GM18858 (cell line): ENCODE results near the gene STX18.
"Not testable (repeated sequence)": the region's sequence is repeated elsewhere in the genome, so short reads cannot be mapped to it uniquely, and the experiment has no call there.

Source experiments
- ATAC-seq: cut with Tn5 transposase; IDR thresholded peaks from one replicate; pipeline ENCODE4 v1.9.1; 2021; ENCODE audit not compliant: unreplicated experiment

STX18 gene

DNA sequence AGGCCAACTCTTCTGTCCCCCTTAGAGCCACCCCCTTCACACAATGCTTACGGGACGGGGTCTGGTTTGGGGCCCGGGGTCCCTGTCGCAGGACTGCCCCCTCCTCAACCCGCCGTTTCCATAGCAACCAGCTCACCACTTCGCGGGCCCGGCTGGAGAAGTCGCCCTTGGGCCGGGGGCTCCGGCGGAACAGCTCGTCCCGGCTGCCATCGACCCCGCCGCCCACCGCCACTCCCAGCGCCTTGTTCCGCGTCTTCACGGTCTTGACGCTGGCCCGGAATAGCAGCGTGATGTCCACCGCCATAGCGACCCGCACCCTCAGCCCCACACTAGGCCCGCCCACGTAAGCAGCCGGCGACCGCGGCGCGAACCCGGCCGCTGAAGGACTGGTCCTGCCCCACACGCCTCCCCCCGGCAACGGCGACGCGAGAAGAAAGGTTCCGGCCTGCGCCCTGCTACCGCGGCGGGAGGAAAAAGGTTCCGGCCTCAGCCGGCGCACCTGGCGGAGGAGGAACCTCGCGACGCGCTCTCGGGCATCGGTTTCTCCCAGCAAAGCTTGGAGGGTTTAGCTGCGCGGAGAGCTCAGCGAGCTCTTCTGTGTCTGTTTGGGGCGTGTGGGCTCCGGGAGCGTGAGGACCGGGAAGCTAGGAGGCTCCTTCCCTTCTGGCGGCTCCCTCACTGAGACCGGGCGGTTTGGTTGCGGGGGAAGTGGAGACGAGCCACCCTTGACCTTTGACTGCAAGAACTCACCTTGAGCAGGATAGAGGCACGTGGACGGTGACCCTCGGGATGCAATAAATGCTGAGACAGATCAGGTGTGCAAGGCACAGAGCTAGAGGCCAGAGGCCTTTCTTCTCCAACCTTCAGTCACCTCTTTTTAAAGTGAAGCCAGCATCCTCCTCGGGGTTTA lies at the start of gene STX18:
Gene STX18 (minus strand): TSS at position 388 of the 910 bp plus-strand sequence. CDS start 84 bp downstream, at position 304.
- ATAC-seq = peak; percentile 71

DNA sequence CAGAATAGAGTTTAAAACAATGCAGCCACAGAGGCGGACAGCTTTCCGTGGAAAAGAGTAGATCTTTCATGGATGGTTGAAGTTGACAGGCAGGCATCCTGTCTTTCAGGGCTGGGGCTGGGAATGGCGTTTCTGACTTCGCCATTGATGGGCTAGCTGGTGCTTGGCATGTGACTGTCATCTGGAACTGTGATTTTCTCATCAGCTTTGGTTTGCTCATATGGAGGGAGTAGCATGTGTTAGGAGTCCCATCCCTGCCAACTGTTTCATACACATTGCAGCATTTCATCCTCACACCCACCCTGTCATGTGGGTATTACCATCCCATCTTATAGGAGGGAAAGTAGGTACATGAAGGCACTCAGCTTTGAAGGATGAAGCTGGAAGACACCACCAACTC lies 49.2 kb upstream of the STX18 start:
- no peak for ATAC-seq

DNA sequence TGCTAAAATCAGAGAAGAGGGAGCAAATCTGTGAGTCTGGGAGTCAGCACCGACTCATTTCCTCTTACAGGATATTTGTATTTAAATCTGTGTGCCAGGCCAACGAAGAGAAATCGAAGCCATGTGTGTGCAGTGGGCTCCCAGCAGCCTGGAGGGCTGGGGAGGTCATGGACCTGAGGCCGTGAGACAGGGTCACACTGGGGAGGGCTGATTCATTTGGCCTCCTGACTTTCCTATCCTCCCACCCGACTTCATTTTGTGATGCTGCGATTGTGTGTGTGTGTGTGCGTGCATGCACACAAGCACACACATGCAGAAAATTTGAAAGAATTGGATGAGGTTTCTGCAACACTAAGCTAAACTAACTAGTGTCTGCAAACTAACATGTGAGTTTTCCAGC lies 48.7 kb upstream of the STX18 start:
- ATAC-seq = no peak

DNA sequence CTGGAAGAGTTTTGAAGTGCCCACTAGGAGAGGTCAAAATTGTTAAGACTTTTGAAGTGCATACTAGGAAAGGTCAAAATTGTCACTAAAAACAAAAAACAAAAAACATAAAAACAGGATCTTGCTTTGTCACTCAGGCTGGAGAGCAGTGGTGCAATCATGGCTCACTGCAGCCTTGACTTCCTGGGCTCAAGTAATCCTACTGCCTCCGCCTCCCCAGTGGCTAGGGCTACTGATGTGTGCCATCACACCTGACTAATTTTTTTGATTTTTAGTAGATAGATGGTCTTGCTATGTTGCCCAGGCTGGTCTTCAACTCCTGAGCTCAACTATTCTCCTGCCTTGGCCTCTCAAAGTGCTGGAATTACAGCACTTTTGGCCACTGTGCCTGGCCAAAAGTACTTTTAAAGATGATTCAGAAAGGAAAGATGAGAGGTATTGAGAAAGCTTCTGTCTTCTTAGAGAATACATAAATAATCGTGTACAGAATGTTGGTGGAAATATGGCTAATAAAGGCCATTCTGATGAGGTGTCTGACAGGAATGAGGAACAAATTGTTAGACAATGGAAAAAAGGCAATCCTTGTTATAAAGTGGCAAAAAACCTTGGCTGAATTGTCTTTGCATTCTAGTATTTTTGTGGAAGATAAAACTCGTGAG lies 43.3 kb upstream of the STX18 start:
- ATAC-seq = no peak

DNA sequence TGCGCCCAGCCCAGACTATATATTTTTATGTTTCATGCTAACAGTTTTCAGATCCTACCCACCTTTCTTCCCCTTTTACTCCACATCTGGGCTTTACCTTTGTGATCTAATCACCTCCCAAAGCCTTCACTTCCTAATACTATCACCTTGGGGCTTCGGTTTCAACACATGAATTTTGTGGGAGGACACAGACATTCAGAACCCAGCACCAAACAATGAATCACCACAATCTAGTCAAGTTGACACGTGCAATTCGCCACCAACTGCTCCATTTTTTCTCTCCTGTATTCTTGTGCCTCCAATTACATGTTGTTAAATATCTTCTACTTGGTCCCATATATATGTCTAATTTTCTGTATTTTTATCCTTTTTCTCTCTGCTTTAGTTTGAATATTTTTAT lies 41.8 kb upstream of the STX18 start:
- ATAC-seq = no peak

DNA sequence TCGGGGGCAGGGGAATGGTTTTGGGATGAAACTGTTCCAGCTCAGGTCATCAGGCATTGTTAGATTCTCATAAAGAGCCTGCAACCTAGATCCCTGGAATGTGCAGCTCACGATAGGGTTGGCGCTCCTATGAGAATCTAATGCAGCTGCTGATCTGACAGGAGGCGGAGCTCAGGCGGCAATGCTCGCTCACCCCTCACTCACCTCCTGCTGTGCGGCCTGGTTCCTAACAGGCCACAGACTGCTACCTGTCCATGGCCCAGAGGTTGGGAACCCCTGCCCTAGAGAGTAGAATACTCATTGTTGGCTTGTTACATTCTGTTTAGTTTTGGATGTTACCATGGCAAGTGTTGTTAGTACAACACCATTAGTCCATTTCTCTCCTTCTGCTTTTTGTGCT lies 40.8 kb upstream of the STX18 start:
- no peak for ATAC-seq

DNA sequence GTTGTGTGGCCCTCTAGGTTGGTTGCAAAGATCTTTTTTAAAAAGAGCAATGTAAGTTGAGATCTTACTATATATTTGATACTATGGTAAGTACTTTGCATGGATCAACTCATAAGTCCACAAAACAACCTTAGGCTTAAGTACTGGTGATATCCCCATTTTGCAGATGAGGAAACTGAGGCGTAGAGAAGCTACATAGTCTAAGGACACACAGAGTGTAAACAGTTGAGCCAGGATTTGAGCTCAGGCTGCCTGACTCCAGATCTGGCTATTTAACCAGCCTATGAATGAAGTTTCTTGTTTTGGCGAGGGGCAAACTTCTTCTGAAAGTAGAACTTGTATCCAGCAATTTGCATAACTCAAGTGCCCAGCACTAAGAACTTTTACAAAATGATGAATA lies 38.6 kb upstream of the STX18 start:
- ATAC-seq = no peak

DNA sequence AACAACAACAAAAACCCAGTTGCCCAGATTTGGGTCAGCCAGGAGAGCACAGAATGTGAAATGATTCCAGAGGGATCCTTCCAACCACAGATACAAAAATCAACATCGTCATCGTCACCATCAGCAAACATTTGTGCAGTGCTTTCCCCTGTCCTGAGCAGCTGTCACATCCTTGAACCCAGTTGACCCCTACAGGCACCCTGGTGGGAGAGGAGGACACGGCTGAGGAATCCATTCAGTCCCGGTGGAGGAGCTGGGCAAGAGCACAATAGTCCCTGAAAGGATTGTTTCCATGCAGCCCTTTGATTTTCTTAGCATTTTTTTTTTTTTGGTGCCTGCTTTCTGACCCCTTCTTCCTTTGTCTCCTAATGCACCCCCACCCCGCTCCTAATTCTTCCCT lies 37.1 kb upstream of the STX18 start:
- no peak for ATAC-seq

DNA sequence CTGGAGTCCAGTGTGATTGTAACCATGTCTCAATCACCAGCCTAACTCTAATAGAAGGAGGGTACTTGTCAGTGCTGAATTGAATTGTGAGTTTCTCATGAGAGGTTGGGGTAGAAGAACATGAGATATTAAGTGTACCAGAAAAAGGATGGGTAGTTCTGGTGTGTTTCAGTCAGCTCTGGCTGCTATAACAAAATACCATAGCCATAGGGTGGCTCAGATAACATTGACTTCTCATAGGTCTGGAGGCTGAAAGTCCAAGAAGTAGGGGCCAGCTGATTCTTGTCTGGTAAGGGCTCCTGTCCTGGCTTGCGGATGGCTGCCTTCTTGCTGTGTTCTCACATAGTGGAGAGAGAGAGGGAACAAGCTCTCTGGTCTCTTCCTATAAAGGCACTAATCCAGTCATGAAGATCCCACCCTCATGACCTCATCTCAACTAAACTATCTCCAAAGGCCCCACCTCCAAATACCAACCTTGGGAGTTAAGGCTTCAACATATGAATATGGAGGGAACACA lies 35.6 kb upstream of the STX18 start:
- no peak for ATAC-seq

DNA sequence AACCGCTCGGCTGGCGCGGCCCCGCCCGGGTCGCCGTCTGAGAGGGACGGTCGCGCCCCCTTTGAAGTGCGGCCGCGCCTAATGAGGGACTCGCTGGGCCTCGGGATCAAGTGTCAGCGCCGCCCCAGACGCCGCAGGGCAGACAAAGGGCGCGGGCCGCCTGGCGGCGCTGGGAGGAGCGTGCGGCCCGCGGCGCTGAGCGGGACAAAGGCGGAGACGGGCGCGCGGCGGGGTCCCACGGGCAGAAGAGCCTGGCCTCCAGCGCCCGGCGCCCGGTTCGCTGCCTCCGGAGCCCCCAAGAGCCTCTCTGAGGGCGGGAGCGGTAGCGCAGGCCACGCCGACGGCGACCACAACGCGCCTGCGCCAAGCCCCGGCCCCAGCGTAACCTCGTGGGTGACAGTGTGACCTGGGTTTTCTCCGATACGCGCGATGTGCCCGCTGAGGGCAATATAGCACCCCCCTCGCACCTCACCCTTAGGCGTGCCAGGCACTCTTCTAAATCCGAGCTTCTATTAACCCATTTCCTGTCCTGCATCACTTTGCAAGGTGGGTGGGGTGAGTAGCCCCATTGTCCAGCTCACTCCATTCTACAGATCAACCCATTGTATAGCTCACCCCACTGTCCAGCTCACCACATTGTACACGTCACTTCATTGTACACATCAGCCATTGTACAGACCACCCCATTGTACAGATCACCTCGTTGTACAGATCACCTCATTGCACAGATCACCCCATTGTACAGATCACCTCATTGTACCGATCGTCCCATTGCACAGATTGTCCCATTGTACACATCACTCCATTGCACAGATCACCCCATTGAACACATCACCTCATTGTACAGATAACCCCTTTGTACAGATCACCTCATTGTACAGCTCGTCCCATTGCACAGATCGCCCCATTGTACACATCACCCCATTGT lies 33.7 kb upstream of the STX18 start:
- peak; percentile 62 for ATAC-seq

DNA sequence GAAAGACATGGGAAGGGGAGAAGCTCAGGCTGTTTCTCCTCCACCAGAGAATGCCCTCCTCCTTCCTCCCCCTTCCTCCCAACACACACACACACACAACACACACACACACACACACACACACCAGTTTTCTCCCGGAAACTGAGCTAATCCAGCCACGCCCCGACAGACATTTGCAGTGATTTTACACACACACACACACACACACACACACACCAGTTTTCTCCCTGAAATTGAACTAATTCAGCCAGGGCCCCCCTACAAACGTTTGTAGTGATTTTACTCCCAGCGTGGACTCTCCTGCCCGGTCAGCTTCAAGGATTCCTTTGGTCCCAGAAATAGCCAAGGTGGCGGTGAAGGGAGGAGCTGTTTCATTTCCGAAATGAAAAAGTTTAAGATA lies 32.9 kb upstream of the STX18 start:
- ATAC-seq = no peak

DNA sequence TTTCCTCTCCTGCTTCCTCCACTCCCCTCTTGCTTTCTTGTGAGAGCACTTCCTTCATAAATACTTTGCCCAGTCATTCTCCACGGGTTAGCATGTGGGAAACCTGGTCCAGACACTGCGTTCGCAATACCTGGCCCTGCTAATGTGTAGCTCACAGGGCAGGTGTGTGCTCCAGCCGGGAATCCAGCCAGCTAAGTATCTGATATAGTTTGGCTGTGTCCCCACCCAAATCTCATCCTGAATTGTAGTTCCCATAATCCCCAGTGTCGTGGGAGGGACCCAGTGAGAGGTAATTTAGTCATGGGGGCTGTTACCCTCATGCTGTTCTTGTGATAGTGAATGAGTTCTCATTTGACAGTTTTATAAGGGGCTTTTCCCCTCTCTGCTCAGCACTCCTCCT lies 32.2 kb upstream of the STX18 start:
- ATAC-seq = no peak

DNA sequence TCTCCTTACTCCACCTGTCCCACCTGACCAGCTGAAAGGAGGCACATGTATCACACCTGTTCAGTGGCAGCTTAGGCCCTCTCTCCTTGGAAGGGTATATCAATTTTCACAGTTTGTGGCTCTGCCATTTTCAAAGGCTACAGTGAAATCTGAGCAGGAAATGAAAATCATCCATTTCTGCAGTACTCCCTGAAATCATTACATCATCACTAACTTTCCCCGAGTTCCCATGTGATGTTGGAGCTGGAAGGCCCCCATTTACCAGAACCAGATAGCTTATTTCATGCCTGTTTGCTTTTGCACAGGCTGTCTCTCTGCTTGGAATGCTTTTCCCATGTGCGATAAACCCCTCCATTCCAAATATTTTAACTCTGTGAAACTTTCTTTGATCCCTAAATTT lies 31.0 kb upstream of the STX18 start:
- no peak for ATAC-seq

DNA sequence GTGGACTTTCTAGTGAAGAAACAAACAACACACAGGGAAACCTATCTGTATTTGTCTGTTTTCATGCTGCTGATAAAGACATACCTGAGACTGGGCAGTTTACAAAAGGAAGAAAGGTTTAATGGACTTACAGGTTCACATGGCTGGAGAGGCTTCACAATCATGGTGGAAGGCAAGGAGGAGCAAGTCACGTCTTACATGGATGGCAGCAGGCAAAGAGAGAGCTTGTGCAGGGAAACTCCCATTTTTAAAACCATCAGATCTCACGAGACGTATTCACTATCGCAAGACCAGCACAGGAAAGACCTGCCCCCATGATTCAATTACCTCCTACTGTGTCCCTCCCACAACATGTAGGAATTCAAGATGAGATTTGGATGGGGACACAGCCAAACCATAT lies 28.0 kb upstream of the STX18 start:
- ATAC-seq = not testable (repeated sequence)

DNA sequence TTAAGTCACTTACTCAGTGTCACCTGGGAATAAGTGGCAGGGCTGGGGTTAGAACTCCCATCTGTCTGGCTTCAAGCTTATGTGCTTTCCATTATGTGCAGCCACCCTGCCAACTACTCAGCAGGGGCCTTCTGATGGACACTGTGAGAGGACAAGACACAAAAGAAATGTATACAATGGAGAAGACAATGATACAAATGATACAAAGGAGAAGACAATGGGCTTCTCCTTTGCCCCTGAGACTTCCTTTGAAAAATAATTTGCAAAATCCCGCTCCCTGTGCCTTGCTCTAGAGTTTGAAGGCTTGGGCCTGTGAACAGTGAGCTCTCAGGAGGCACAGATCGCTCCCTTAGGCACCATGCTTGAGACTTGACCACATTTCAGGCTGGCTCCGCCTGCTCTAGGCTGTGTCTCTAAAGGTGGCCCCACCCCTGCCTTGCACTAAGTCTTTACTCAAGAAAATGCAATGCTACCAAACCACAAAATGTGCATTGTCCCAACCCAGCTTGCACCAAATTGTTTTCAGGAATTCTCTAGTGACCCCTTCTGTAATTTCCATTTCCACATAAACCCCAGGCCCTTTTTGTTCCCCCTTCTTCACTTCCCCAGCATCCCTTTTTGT lies 27.1 kb upstream of the STX18 start:
- no peak for ATAC-seq

DNA sequence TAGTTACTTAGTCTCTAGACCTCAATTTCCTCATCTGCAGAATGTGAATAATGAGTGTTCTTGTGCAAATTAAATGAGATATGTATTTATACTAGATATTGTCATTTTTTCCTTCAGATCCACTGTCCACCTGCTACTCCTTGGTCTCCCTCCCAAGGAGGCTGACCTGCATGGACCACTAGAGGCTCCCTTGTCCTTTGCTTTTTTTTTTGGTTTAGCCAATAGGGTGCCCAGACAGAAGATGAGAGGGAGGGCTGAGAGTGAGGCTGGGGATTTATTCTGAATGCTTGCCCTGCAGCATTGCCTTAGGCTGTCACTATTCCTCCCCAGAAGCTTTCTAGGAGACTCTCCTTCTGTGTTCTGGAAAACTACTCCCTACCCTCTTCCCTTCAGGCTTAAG lies 24.5 kb upstream of the STX18 start:
- ATAC-seq = not testable (repeated sequence)

DNA sequence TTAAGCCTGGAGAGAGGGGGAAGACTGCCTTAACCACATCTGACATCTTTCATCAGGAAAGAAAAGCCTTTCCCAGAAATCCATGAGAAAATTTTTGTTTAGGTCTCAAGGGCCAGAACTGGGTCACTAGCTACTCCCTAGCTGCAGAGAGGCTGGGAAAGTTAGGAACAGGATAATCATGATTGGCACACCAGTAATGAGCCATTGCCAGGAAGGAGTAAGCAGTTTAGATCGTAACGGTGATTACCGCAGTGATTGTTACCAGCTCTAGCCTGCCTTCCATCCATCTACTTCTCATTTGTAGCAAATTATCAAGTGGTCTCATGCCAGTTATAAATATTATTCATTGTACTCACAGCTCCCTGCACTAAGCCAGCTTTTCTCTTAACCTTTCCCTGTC lies 22.7 kb upstream of the STX18 start:
- no peak for ATAC-seq

DNA sequence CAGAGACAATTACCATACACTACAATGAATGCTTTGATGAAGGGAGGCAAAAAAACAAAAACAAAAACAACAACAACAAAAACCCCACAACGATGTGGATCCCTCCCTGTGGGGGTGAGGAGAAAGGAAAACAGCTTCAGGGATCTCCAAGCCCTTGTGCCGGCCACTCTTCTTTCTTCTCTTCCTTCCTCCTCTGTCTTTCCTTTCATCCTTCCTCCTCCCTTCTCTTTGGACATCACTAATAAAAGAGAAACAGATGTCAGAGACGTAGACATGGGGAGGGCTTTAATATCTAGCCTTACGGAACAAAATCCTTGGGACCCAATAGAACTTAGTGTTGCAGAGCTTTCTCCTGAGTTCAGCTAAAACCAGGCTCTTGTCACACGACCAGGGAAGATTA lies 18.8 kb upstream of the STX18 start:
- no peak for ATAC-seq

DNA sequence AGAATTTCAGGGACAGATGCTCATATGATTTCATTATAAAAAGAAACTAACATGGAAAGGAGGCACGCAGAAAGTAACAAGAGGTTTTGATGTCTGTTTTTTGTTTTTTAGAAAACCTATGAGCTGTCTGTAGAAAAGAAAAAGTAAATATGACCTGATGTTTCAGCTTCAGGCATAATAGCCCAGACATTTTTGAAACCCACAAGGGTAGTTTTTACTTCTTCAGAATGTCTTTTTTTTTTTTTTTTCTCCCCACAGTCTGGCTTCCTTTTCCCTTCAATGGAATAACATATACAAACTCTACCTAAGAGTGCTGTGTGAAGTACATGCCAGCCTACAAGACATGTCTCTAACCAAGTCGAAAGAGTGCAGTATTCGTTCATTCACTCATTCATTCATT lies 18.3 kb upstream of the STX18 start:
- no peak for ATAC-seq

DNA sequence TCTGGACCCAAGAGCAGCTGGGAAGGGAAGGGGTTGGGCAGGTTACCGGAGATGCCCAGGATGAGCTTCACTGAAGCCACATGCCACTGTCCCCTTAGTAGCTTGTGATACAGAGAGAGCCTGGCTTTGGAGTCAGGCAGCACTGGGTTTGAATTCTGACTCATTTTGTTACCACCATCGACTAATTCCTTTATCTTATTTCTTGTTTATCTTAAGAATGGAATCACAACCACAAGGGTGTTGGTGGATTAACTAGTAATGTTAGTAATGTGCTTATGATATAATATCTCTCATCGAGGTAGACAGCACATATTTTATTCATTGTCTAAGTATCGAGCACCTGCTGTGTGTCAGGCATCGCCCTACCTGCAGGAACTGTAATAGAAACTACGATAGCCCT lies 17.7 kb upstream of the STX18 start:
- no peak for ATAC-seq

DNA sequence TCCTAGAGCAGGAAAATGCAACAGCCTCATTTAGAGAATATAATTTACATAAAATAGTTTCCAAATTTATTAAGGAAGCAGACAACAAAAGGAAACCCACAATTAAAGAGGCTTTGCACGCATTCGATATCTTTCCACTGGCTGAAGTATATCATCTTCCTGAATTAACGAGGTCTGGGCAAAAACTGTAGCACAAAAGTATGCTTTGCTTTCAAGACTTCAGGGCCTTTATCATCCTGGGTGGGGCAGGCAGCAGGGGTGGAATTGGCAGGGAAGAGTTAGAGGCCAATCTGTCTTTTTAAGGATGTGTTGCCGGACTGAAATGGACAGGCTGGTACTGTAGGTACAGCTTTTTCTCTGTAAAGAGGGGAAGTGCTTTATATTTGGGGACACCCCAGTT lies 17.0 kb upstream of the STX18 start:
- ATAC-seq = no peak
